Prostate gland (tissue), 2 donors: ENCODE results near the gene SNRPA1. TPM values are rescaled to one million over a fixed set of nuclear protein-coding genes. Genes with fewer than 3 reads are reported as not detected.

Experiments used
- DNase-seq: peaks from one replicate; pipeline ENCODE4 v3.0.0-alpha.2; 2019; ENCODE audit warnings: low spot score
- H3K27ac ChIP-seq, 2 donors: fragments of 200-600 bp; sonication (generic); 2 replicates each; pipeline ENCODE4 v1.5.1; 2017 to 2019
- H3K27me3 ChIP-seq: fragments of 200-600 bp; sonication (generic); replicated peaks from 2 replicates; pipeline ENCODE4 v1.5.1; 2019; ENCODE audit not compliant: insufficient read depth
- H3K36me3 ChIP-seq, 2 donors: fragments of 200-600 bp; sonication (generic); 1 replicate in 1 of 2; 2 replicates in 1 of 2; pipeline versions ENCODE4 v1.5.1 to v1.8.1; 2017 to 2019
- H3K4me1 ChIP-seq: fragments of 200-600 bp; sonication (generic); replicated peaks from 2 replicates; pipeline ENCODE4 v1.5.1; 2019
- H3K4me3 ChIP-seq, 2 donors: fragments of 200-600 bp; sonication (generic); 2 replicates each; pipeline ENCODE4 v1.5.1; 2017 to 2019
- H3K9me3 ChIP-seq: fragments of 200-600 bp; sonication (generic); 2 replicates; pipeline ENCODE4 v1.5.1; 2017
- CTCF ChIP-seq, 4 experiments: fragments of 200-600 bp in 2 of 4; fragments of 450-650 bp in 2 of 4; sonication (generic) in 2 of 4; IDR thresholded peaks; 1 replicate in 3 of 4; 2 replicates in 1 of 4; pipeline ENCODE4 v1.5.1; 2016 to 2019; ENCODE audit warnings: antibody characterized with exemption in 4 of 4, mild to moderate bottlenecking in 2 of 4, moderate library complexity in 2 of 4
- POLR2A ChIP-seq: fragments of 450-650 bp; IDR thresholded peaks from one replicate; pipeline ENCODE4 v1.6.1; 2016; ENCODE audit warnings: antibody characterized with exemption, mild to moderate bottlenecking
- POLR2AphosphoS5 ChIP-seq: sonication (generic); formaldehyde crosslinking; IDR thresholded peaks from one replicate; pipeline ENCODE4 v1.6.1; 2017; ENCODE audit warnings: antibody characterized with exemption
- WGBS: methylation state at CpG from one replicate; pipeline ENCODE4 v1.1.5; 2018; 5-methylcytosine and 5-hydroxymethylcytosine counted together
- intact Hi-C: fragments of 100-400 bp; cut with DNase I; formaldehyde crosslinking; loops from one replicate; pipeline ENCODE4 v1.14.2; 2022
- total RNA-seq, 2 donors: library from RNA; depleted of rRNA; stranded (reverse); fragments of >200 nt; gene quantifications; one replicate each; pipeline ENCODE4 v1.1.0, GENCODE V29; 2016

Gene SNRPA1
- total RNA-seq, 2 donors from 2014 or later, result 23.6 to 55.3 TPM

- WGBS, result 91% methylated on average over 7 of the region's 7 CpGs
- intact Hi-C loops, result no loop called here
- H3K4me1 ChIP-seq, result no peaks in the 10 kb centered on the region
- no peak overlapping the region for H3K4me3 ChIP-seq
- H3K27ac ChIP-seq, result no peak overlapping the region
- no peaks in the 10 kb centered on the region for H3K9me3 ChIP-seq
- no peak for TF ChIP-seq CTCF (IDR thresholded peaks at IDR 0.05)
- H3K36me3 ChIP-seq, result no peaks in the 10 kb centered on the region
- no peaks in the 10 kb centered on the region for H3K27me3 ChIP-seq
- DNase-seq, result no peak
These were observed 37.0 kb upstream of the SNRPA1 start for GRCh38 chr15:101332061-101332467.

- no peak overlapping the region for H3K4me3 ChIP-seq
- DNase-seq, result no peak
- WGBS, result 91% methylated on average over 9 of the region's 9 CpGs
These were observed 34.9 kb upstream of the SNRPA1 start for GRCh38 chr15:101329867-101330380.

GRCh38 chr15:101329309-101329863 is 34.3 kb upstream of the SNRPA1 start:
- 68% methylated on average over 14 of the region's 14 CpGs for WGBS
- DNase-seq, result no peak
- H3K4me3 ChIP-seq, result no peak overlapping the region
- no peaks in the 10 kb centered on the region for H3K9me3 ChIP-seq
- no peaks in the 10 kb centered on the region for H3K4me1 ChIP-seq
- intact Hi-C loops, result no loop called here
- no peaks in the 10 kb centered on the region for H3K27me3 ChIP-seq
- no peaks in the 10 kb centered on the region for H3K36me3 ChIP-seq
- H3K27ac ChIP-seq, result no peak overlapping the region
- TF ChIP-seq POLR2AphosphoS5 (no peak), CTCF (IDR thresholded peaks at IDR 0.05) (no peak), POLR2A (no peak)

More at GRCh38 chr15:101329867-101330380, 34.9 kb upstream of the SNRPA1 start:
- intact Hi-C loops, result no loop called here
- H3K36me3 ChIP-seq, result no peaks in the 10 kb centered on the region
- H3K4me1 ChIP-seq, result no peaks in the 10 kb centered on the region
- no peak overlapping the region for H3K27ac ChIP-seq
- H3K27me3 ChIP-seq, result no peaks in the 10 kb centered on the region
- TF ChIP-seq POLR2A, result no peak
- no peak for TF ChIP-seq POLR2AphosphoS5
- no peak for TF ChIP-seq CTCF (IDR thresholded peaks at IDR 0.05)
- no peaks in the 10 kb centered on the region for H3K9me3 ChIP-seq

- intact Hi-C loops, result no loop called here
- TF ChIP-seq POLR2AphosphoS5 (no peak), CTCF (IDR thresholded peaks at IDR 0.05) (no peak), POLR2A (no peak)
- no peak for DNase-seq
- H3K36me3 ChIP-seq, result no peaks in the 10 kb centered on the region
- H3K4me1 ChIP-seq, result no peaks in the 10 kb centered on the region
- H3K27ac ChIP-seq, result no peak overlapping the region
- H3K27me3 ChIP-seq, result no peaks in the 10 kb centered on the region
- H3K4me3 ChIP-seq, result no peak overlapping the region
- whole genome bisulfite sequencing, result 80% methylated on average over 14 of the region's 14 CpGs
- H3K9me3 ChIP-seq, result no peaks in the 10 kb centered on the region
These were observed 33.0 kb upstream of the SNRPA1 start for GRCh38 chr15:101328001-101328400.

- Histone ChIP-seq H3K9me3 (no peaks in the 10 kb centered on the region), H3K27me3 (no peaks in the 10 kb centered on the region), H3K4me1 (no peaks in the 10 kb centered on the region), H3K36me3 (no peaks in the 10 kb centered on the region), H3K4me3 (no peak overlapping the region), H3K27ac (no peak overlapping the region)
- intact Hi-C loops, result no loop called here
- no peak for DNase-seq
- 73% methylated on average over 17 of the region's 17 CpGs for WGBS
- TF ChIP-seq CTCF (IDR thresholded peaks at IDR 0.05) (no peak), POLR2AphosphoS5 (no peak), POLR2A (no peak)
These were observed 32.2 kb upstream of the SNRPA1 start for GRCh38 chr15:101327147-101327740.
